Measurements from ENCODE around the gene RBBP5. TPM values are rescaled to one million over a fixed set of nuclear protein-coding genes. Genes with fewer than 3 reads are reported as not detected.

RBBP5 gene
- total and polyA plus RNA-seq, 3 donors from 2014 or later = 11.7 to 20.3 (median 19.1) TPM

DNA sequence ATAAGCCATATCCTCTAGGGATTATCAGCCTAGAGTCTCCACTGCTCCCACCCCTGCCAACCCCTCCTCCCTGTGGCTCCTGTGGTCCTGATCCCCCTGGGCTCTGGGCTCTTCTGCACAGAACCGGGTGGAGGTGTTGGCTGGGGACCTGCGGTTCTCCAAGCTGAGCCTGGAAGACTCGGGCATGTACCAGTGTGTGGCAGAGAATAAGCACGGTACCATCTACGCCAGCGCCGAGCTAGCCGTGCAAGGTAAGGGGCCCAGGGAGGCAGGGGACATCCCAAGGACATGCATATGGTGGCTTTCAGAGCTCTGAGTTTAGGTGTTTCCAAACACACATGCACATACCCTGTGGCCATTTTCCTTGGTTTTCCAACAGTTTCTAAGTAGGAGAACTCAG lies 59.5 kb downstream of the RBBP5 start:
- Histone ChIP-seq H3K36me3 (ENCODE audit: low read depth, missing control alignments) (no peaks in the 10 kb centered on the region), H3K4me1 (no peaks in the 10 kb centered on the region), H3K27ac (no peak overlapping the region), H3K27me3 (no peaks in the 10 kb centered on the region), H3K4me3 (no peak overlapping the region), H3K9me3 (no peaks in the 10 kb centered on the region)
- no peak for TF ChIP-seq POLR2A (IDR thresholded peaks at IDR 0.05)
- TF ChIP-seq, protein P1, sequence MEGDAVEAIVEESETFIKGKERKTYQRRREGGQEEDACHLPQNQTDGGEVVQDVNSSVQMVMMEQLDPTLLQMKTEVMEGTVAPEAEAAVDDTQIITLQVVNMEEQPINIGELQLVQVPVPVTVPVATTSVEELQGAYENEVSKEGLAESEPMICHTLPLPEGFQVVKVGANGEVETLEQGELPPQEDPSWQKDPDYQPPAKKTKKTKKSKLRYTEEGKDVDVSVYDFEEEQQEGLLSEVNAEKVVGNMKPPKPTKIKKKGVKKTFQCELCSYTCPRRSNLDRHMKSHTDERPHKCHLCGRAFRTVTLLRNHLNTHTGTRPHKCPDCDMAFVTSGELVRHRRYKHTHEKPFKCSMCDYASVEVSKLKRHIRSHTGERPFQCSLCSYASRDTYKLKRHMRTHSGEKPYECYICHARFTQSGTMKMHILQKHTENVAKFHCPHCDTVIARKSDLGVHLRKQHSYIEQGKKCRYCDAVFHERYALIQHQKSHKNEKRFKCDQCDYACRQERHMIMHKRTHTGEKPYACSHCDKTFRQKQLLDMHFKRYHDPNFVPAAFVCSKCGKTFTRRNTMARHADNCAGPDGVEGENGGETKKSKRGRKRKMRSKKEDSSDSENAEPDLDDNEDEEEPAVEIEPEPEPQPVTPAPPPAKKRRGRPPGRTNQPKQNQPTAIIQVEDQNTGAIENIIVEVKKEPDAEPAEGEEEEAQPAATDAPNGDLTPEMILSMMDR (IDR thresholded peaks at IDR 0.05) = no peak
- intact Hi-C loops (cut with DNase I; ENCODE audit: low total_unique reads) = no loop called here
- no peak for DNase-seq
- whole genome bisulfite sequencing, 2 donors = 94% methylated on average over 7 to 8 of the region's 8 CpGs

DNA sequence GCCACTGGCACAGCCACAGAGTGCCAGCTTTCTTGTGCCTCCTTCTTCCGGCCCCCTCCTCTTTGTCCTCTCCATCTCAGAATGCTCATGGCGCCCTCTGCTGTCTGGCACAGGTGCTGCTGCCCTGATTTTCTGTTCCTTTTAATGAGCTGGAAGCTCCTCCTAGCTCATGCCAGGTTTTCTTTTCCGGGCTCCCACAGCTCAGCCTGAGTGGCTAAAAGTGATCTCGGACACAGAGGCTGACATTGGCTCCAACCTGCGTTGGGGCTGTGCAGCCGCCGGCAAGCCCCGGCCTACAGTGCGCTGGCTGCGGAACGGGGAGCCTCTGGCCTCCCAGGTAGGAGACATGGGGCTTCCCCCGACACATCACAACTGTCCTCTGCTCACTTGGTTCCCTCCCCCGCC lies 60.1 kb downstream of the RBBP5 start:
- Histone ChIP-seq H3K4me3 (no peak overlapping the region), H3K4me1 (no peaks in the 10 kb centered on the region), H3K36me3 (ENCODE audit: low read depth, missing control alignments) (no peaks in the 10 kb centered on the region), H3K9me3 (no peaks in the 10 kb centered on the region), H3K27me3 (no peaks in the 10 kb centered on the region), H3K27ac (no peak overlapping the region)
- DNase-seq = peak; percentile 88
- WGBS, 2 donors = 29 to 45% methylated on average over 12 to 13 of the region's 13 CpGs
- TF ChIP-seq, protein P1 (IDR thresholded peaks at IDR 0.05) = peak; percentile 71 to 85 (median 85)
- TF ChIP-seq POLR2A (IDR thresholded peaks at IDR 0.05) = no peak
- intact Hi-C loops (cut with DNase I; ENCODE audit: low total_unique reads) = no loop called here

DNA sequence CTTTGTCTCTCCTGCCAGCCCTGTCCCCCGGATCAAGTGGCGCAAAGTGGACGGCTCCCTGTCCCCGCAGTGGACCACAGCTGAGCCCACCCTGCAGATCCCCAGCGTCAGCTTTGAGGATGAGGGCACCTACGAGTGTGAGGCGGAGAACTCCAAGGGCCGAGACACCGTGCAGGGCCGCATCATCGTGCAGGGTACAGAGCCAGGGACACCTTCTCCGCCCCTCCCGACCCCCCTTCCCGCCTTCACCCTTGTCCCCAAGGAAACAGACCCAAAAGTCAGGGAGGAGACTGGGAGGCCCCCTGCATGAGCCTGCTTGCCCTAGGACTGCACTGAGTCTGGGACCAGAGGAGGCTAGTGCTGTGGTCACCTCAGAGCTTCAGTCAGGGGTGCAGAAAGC lies 60.6 kb downstream of the RBBP5 start:
- TF ChIP-seq, protein P1 (IDR thresholded peaks at IDR 0.05) = no peak
- no peak for TF ChIP-seq POLR2A (IDR thresholded peaks at IDR 0.05)
- WGBS, 2 donors = 81 to 87% methylated on average over 10 to 14 of the region's 14 CpGs
- H3K9me3 ChIP-seq = no peaks in the 10 kb centered on the region
- DNase-seq = no peak
- H3K27ac ChIP-seq = no peak overlapping the region
- H3K27me3 ChIP-seq = no peaks in the 10 kb centered on the region
- no peaks in the 10 kb centered on the region for H3K4me1 ChIP-seq
- intact Hi-C loops (cut with DNase I; ENCODE audit: low total_unique reads) = no loop called here
- no peak overlapping the region for H3K4me3 ChIP-seq
- H3K36me3 ChIP-seq (ENCODE audit: low read depth, missing control alignments) = no peaks in the 10 kb centered on the region

DNA sequence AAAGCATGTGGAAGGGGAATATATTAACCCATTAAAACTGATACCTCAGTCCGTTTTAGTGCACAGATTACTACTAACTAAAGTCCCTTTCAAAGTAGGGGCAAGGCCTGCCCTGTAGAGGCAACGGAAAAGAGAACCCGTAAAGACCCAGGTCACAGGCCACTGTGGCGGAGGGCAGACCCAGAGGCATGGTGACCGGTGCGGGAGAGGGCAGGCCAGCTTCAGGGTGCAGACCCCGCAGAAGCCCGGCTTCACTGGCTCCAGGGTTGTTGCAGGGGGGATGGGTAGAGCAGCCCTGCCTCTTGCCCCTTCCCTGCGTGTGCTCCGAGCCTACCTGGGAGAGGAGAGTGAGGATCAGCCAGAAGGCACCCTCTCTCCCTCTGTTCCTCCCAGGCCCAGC lies 61.0 kb downstream of the RBBP5 start:
- intact Hi-C loops (cut with DNase I; ENCODE audit: low total_unique reads) = no loop called here
- H3K36me3 ChIP-seq (ENCODE audit: low read depth, missing control alignments) = no peaks in the 10 kb centered on the region
- H3K4me3 ChIP-seq = no peak overlapping the region
- TF ChIP-seq POLR2A (IDR thresholded peaks at IDR 0.05) = no peak
- TF ChIP-seq, protein P1 (IDR thresholded peaks at IDR 0.05) = no peak
- no peaks in the 10 kb centered on the region for H3K9me3 ChIP-seq
- 84 to 93% methylated on average over 10 of the region's 10 CpGs for WGBS, 2 donors
- no peaks in the 10 kb centered on the region for H3K4me1 ChIP-seq
- H3K27me3 ChIP-seq = no peaks in the 10 kb centered on the region
- H3K27ac ChIP-seq = no peak overlapping the region
- no peak for DNase-seq

DNA sequence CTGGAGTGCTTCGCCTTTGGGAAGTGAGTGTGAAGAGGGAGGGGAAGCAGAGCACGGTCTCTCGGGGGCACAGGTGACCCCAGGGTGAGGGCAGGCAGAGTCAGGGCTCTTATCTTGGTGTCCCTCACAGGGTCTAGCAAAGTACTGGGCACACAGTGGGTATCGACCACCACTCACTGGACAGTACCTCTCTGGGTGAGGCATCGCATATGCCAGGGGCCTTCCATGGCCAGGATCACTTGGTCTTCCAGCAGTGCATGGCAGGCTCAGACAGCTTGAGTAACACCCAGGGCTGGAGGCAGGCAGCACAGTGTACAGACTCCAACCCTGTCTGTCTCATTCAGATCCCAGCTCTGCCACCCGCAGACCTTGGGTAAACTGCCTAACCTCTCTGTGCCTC lies 62.1 kb downstream of the RBBP5 start:
- H3K4me3 ChIP-seq = no peak overlapping the region
- H3K36me3 ChIP-seq (ENCODE audit: low read depth, missing control alignments) = no peaks in the 10 kb centered on the region
- no peak for DNase-seq
- H3K27me3 ChIP-seq = no peaks in the 10 kb centered on the region
- H3K27ac ChIP-seq = no peak overlapping the region
- intact Hi-C loops (cut with DNase I; ENCODE audit: low total_unique reads) = loop anchor here (5.0 kb wide), 1 partner anchor 72 kb away; no protein-coding TSS in a partner anchor
- no peaks in the 10 kb centered on the region for H3K4me1 ChIP-seq
- WGBS, 2 donors = 82 to 94% methylated on average over 6 of the region's 6 CpGs
- TF ChIP-seq, protein P1 (IDR thresholded peaks at IDR 0.05) = no peak
- no peak for TF ChIP-seq POLR2A (IDR thresholded peaks at IDR 0.05)
- no peaks in the 10 kb centered on the region for H3K9me3 ChIP-seq

All from testis (tissue), 3 donors.